BE2C (cell line): ENCODE results near the gene CCDC150.
"Not testable (repeated sequence)": the region's sequence is repeated elsewhere in the genome, so short reads cannot be mapped to it uniquely, and the experiment has no call there.

Source experiments
- DNase-seq: peaks from one replicate; pipeline ENCODE4 v3.0.0-alpha.2; 2020
- H3K27me3 ChIP-seq: fragments of 250-450 bp; sonication (Bioruptor Pico); 2 replicates; pipeline ENCODE4 v1.5.1; 2020; ENCODE audit warnings: mild to moderate bottlenecking
- H3K36me3 ChIP-seq: fragments of 250-450 bp; sonication (Bioruptor Pico); 2 replicates; pipeline ENCODE4 v1.5.1; 2020; ENCODE audit warnings: mild to moderate bottlenecking
- H3K4me1 ChIP-seq: fragments of 250-450 bp; sonication (Bioruptor Pico); 2 replicates; pipeline ENCODE4 v1.5.1; 2020
- H3K4me3 ChIP-seq: 2 replicates; pipeline ENCODE4 v1.5.1; 2011; ENCODE audit warnings: low read depth, low read length
- H3K9me3 ChIP-seq: fragments of 250-450 bp; sonication (Bioruptor Pico); 2 replicates; pipeline ENCODE4 v1.5.1; 2020
- CTCF ChIP-seq: IDR thresholded peaks from 2 replicates; pipeline ENCODE4 v1.5.1; 2012; ENCODE audit warnings: mild to moderate bottlenecking, low read depth, low read length

CCDC150 gene

GRCh38 chr2:196601430-196602306 is 37.8 kb upstream of the CCDC150 start:
- peak; percentile 36 for TF ChIP-seq CTCF
- Histone ChIP-seq H3K4me3 (no peak overlapping the region), H3K27me3 (no peaks in the 10 kb centered on the region), H3K4me1 (peaks cover 11% of the 10 kb centered on the region), H3K36me3 (no peaks in the 10 kb centered on the region), H3K9me3 (no peaks in the 10 kb centered on the region)
- peak; percentile 95 for DNase-seq

GRCh38 chr2:196604196-196604595 is 35.3 kb upstream of the CCDC150 start:
- no peaks in the 10 kb centered on the region for H3K9me3 ChIP-seq
- H3K4me3 ChIP-seq = no peak overlapping the region
- no peaks in the 10 kb centered on the region for H3K27me3 ChIP-seq
- H3K4me1 ChIP-seq = peaks cover 20% of the 10 kb centered on the region
- no peak for DNase-seq
- no peak for TF ChIP-seq CTCF
- no peaks in the 10 kb centered on the region for H3K36me3 ChIP-seq

GRCh38 chr2:196606516-196606915 is 33.0 kb upstream of the CCDC150 start:
- Histone ChIP-seq H3K9me3 (no peaks in the 10 kb centered on the region), H3K4me3 (no peak overlapping the region), H3K27me3 (no peaks in the 10 kb centered on the region), H3K36me3 (no peaks in the 10 kb centered on the region), H3K4me1 (peaks cover 22% of the 10 kb centered on the region)
- DNase-seq = no peak
- TF ChIP-seq CTCF = no peak

GRCh38 chr2:196607073-196607472 is 32.4 kb upstream of the CCDC150 start:
- Histone ChIP-seq H3K4me1 (peaks cover 17% of the 10 kb centered on the region), H3K4me3 (no peak overlapping the region), H3K36me3 (no peaks in the 10 kb centered on the region), H3K27me3 (no peaks in the 10 kb centered on the region), H3K9me3 (no peaks in the 10 kb centered on the region)
- TF ChIP-seq CTCF = no peak
- DNase-seq = peak; percentile 32

- DNase-seq, H3K36me3 ChIP-seq, H3K27me3 ChIP-seq, H3K4me3 ChIP-seq, H3K9me3 ChIP-seq: not testable (repeated sequence)
- peaks cover 16% of the 10 kb centered on the region for H3K4me1 ChIP-seq
These were observed 31.6 kb upstream of the CCDC150 start for GRCh38 chr2:196607896-196608295.

GRCh38 chr2:196609806-196610205 is 29.7 kb upstream of the CCDC150 start:
- Histone ChIP-seq H3K36me3 (no peaks in the 10 kb centered on the region), H3K27me3 (no peaks in the 10 kb centered on the region), H3K9me3 (no peaks in the 10 kb centered on the region), H3K4me1 (peaks cover 16% of the 10 kb centered on the region), H3K4me3 (no peak overlapping the region)
- no peak for TF ChIP-seq CTCF
- no peak for DNase-seq
